Measurements from ENCODE around the gene ODC1. TPM values are rescaled to one million over a fixed set of nuclear protein-coding genes. Genes with fewer than 3 reads are reported as not detected.
A peak's percentile ranks its signal among the peaks of the same experiment; 100 is the strongest.

Gene ODC1
- total and polyA plus RNA-seq, 2 experiments from 2014 or later: 23.3 to 70.3 TPM

GRCh38 chr2:10497797-10498251 is 49.7 kb upstream of the ODC1 start:
- Histone ChIP-seq H2AFZ (no peak overlapping the region), H3K4me2 (no peak overlapping the region), H3K4me1 (ENCODE audit: insufficient read depth) (no peaks in the 10 kb centered on the region), H4K20me1 (replicated peaks; ENCODE audit: insufficient read depth) (no peaks in the 10 kb centered on the region), H3K4me3 (no peak overlapping the region), H3K27ac (ENCODE audit: low read depth) (no peak overlapping the region), H3K36me3 (ENCODE audit: insufficient read depth) (no peaks in the 10 kb centered on the region), H3K9me2 (ENCODE audit: insufficient read depth) (no peaks in the 10 kb centered on the region), H3K79me2 (replicated peaks; ENCODE audit: insufficient read depth) (no peaks in the 10 kb centered on the region), H3K27me3 (ENCODE audit: insufficient read depth) (no peaks in the 10 kb centered on the region), H3F3A (replicated peaks; ENCODE audit: low read depth) (no peaks in the 10 kb centered on the region)
- no peaks in the 10 kb centered on the region for H3K9me3 Mint-ChIP-seq
- no peak for TF ChIP-seq CREB1 (CRISPR knock-in tag; IDR thresholded peaks at IDR 0.05; ENCODE audit: low read depth)
- no peak for TF ChIP-seq CTCF (conservative IDR thresholded peaks at IDR 0.05; ENCODE audit: low read depth in 2 of 2)
- no peak for TF ChIP-seq ETS1 (IDR thresholded peaks at IDR 0.05)
- no peak for TF ChIP-seq EZH2 (IDR thresholded peaks at IDR 0.05; ENCODE audit: low read depth, unreplicated experiment)
- no peak for TF ChIP-seq POLR2AphosphoS5 (IDR thresholded peaks at IDR 0.05; ENCODE audit: low read depth)
- TF ChIP-seq ZNF331 (CRISPR knock-in tag; IDR thresholded peaks at IDR 0.05; ENCODE audit: low read depth): no peak
- no peak for TF ChIP-seq JUNB (IDR thresholded peaks at IDR 0.05; ENCODE audit: unreplicated experiment)
- no peak for TF ChIP-seq EZH2phosphoT487 (IDR thresholded peaks at IDR 0.05; ENCODE audit: unreplicated experiment)
- TF ChIP-seq ZNF462 (CRISPR knock-in tag; IDR thresholded peaks at IDR 0.05): no peak
- no peak for TF ChIP-seq ZNF114 (CRISPR knock-in tag; IDR thresholded peaks at IDR 0.05)
- no peak for TF ChIP-seq STAT1 (IDR thresholded peaks at IDR 0.05; ENCODE audit: unreplicated experiment)
- no peak for TF ChIP-seq NANOG (IDR thresholded peaks at IDR 0.05; ENCODE audit: borderline replicate concordance)
- TF ChIP-seq REST (IDR thresholded peaks at IDR 0.05; ENCODE audit: unreplicated experiment): no peak
- H3K27ac Mint-ChIP-seq: 0 out of 2 replicates have a peak overlapping the region, but pooled peaks have one; percentile 44
- peaks cover 5% of the 10 kb centered on the region; the same call in 2 of the 3 replicates for H3K4me1 Mint-ChIP-seq
- DNase-seq (ENCODE audit: low spot score): no peak
- H3K27me3 Mint-ChIP-seq (ENCODE audit: insufficient read depth, low read depth, poor library complexity): peaks cover 7% of the 10 kb centered on the region
- ATAC-seq: peak; percentile 37
- no peak overlapping the region for H3K4me3 Mint-ChIP-seq
- H3K36me3 Mint-ChIP-seq (ENCODE audit: low read depth): no peaks in the 10 kb centered on the region
